Activated CD8-positive, alpha-beta T cell treated with anti-CD3 and anti-CD28 coated beads for 36 hours (primary cell): ENCODE results near the gene LINC00305. TPM values are rescaled to one million over a fixed set of nuclear protein-coding genes. Genes with fewer than 3 reads are reported as not detected.

Experiments used
- ATAC-seq: fragments of 200-7000 bp; cut with Tn5 transposase; one replicate; pipeline ENCODE4 v1.10.0; 2021; ENCODE audit warnings: mild to moderate bottlenecking, moderate library complexity
- CTCF ChIA-PET: fragments of 350-600 bp; sonication (Branson Sonifier 250); formaldehyde crosslinking; loops from one replicate; lab custom pipeline; 2021; ENCODE audit warnings: antibody characterized with exemption; lab: Charles Lee
- POLR2A ChIA-PET: fragments of 350-600 bp; sonication (Branson Sonifier 250); formaldehyde crosslinking; loops from one replicate; lab custom pipeline; 2021; ENCODE audit warnings: antibody characterized with exemption; lab: Charles Lee
- DNase-seq: peaks from one replicate; pipeline ENCODE4 v3.0.0-alpha.2; 2020
- H3K27ac Mint-ChIP-seq: one replicate; pipeline ENCODE4 v1.8.0; 2021; ENCODE audit warnings: mild to moderate bottlenecking, mixed read lengths
- H3K27me3 Mint-ChIP-seq: one replicate; pipeline ENCODE4 v1.8.0; 2021; ENCODE audit warnings: mixed read lengths
- H3K36me3 Mint-ChIP-seq: one replicate; pipeline ENCODE4 v1.8.0; 2021; ENCODE audit warnings: low read depth, mixed read lengths
- H3K4me1 Mint-ChIP-seq: one replicate; pipeline ENCODE4 v1.8.0; 2021; ENCODE audit warnings: low read depth, mixed read lengths
- H3K4me3 Mint-ChIP-seq: one replicate; pipeline ENCODE4 v1.8.0; 2021; ENCODE audit warnings: mild to moderate bottlenecking, moderate library complexity, mixed read lengths
- H3K9me3 Mint-ChIP-seq: one replicate; pipeline ENCODE4 v1.8.0; 2021; ENCODE audit warnings: mixed read lengths
- intact Hi-C: fragments of 100-400 bp; cut with micrococcal nuclease; formaldehyde crosslinking; loops from one replicate; pipeline ENCODE4 v1.10.0; 2022
- total RNA-seq, 2 experiments: library from RNA; stranded (reverse); gene quantifications; one replicate each; pipeline ENCODE4 v1.2.3, GENCODE V29; 2021
- TF ChIP-seq, protein P1 (sequence below): fragments of 200-600 bp; IDR thresholded peaks from one replicate; pipeline ENCODE4 v1.8.0; 2022; ENCODE audit warnings: antibody characterized with exemption, mild to moderate bottlenecking

Gene LINC00305
- total RNA-seq, 2 experiments from 2014 or later: not detected

DNA sequence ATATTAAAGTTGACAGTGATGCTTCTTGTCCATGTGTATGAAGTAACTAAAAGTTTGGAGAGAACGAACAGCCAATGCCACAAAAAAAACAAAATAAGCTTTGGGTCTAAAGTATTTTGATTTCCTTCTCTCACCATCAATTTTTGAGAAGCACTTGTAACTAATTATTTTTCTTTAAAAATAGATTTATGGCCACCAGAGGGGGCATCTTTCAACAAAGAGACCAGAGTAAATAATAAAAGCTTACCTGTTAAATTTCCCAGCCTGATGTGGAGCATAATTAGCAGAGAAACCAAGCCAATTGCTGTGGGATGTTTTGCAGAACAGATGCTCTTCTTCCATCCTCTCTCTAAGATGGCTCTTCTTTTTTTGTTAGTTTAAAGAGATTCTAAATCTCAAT lies 29.0 kb downstream of the LINC00305 start:
- Mint-ChIP-seq H3K4me3 (no peak overlapping the region), H3K4me1 (no peaks in the 10 kb centered on the region), H3K36me3 (no peaks in the 10 kb centered on the region), H3K9me3 (no peaks in the 10 kb centered on the region), H3K27me3 (peaks cover 1% of the 10 kb centered on the region), H3K27ac (no peak overlapping the region)
- ATAC-seq (no peak), DNase-seq (no peak)
- intact Hi-C loops: no loop called here
- CTCF ChIA-PET: interaction anchor here (1.1 kb wide), 1 partner anchor 84 kb away, joined by 3 read pairs; no protein-coding TSS in a partner anchor
- POLR2A ChIA-PET: no interaction called here
- TF ChIP-seq, protein P1, sequence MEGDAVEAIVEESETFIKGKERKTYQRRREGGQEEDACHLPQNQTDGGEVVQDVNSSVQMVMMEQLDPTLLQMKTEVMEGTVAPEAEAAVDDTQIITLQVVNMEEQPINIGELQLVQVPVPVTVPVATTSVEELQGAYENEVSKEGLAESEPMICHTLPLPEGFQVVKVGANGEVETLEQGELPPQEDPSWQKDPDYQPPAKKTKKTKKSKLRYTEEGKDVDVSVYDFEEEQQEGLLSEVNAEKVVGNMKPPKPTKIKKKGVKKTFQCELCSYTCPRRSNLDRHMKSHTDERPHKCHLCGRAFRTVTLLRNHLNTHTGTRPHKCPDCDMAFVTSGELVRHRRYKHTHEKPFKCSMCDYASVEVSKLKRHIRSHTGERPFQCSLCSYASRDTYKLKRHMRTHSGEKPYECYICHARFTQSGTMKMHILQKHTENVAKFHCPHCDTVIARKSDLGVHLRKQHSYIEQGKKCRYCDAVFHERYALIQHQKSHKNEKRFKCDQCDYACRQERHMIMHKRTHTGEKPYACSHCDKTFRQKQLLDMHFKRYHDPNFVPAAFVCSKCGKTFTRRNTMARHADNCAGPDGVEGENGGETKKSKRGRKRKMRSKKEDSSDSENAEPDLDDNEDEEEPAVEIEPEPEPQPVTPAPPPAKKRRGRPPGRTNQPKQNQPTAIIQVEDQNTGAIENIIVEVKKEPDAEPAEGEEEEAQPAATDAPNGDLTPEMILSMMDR: no peak

DNA sequence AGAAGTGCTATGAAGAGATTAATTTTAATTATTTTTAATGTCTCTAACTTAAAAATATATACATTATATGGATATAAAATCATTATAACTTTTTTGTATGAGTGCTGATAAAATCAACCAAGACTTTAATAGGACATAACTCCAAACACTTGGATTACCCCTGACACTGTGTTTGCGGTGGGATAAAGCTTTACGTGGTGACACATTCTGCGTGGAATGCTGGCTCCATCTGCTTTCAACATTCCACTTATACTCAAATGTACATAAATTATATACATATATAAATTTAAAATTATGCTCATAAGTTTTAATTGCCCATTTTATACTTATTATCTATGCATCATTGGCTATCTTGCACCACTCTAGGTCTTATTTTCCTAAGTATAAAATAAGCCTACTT lies 30.5 kb downstream of the LINC00305 start:
- ChIA-PET POLR2A (no interaction called here), CTCF (no interaction called here)
- TF ChIP-seq, protein P1: no peak
- Mint-ChIP-seq H3K4me3 (no peak overlapping the region), H3K27ac (no peak overlapping the region), H3K4me1 (no peaks in the 10 kb centered on the region), H3K9me3 (no peaks in the 10 kb centered on the region), H3K27me3 (peaks cover 1% of the 10 kb centered on the region), H3K36me3 (no peaks in the 10 kb centered on the region)
- DNase-seq (no peak), ATAC-seq (no peak)
- intact Hi-C loops: no loop called here

GRCh38 chr18:64116571-64117175 lies 32.2 kb downstream of the LINC00305 start:
- ChIA-PET POLR2A (no interaction called here), CTCF (no interaction called here)
- no peak for DNase-seq
- peaks cover 1% of the 10 kb centered on the region for H3K27me3 Mint-ChIP-seq
- no peak overlapping the region for H3K27ac Mint-ChIP-seq
- no peaks in the 10 kb centered on the region for H3K4me1 Mint-ChIP-seq
- no peaks in the 10 kb centered on the region for H3K36me3 Mint-ChIP-seq
- no peaks in the 10 kb centered on the region for H3K9me3 Mint-ChIP-seq
- intact Hi-C loops: no loop called here
- TF ChIP-seq, protein P1: no peak
- ATAC-seq: no peak
- H3K4me3 Mint-ChIP-seq: no peak overlapping the region

DNA sequence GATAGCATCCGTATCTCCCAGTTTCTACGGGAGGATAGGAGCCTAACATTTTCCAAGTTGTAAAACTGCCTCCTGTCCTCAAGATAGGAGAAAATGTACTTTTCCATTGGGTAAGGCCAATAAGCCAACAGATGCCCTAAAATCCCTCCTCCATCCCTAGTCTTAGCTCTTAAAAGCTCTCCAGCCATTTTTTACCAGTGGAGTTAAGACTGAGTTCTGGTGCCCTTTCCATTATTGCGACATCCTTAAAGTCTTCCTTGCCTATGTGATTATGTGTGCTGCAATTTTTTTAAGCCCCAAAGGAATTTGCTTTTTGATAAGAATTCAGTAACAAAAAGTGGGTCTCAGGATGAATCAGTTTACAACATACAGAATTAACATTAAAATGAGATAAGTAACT lies 33.0 kb downstream of the LINC00305 start:
- Mint-ChIP-seq H3K36me3 (no peaks in the 10 kb centered on the region), H3K27me3 (peaks cover 1% of the 10 kb centered on the region), H3K9me3 (no peaks in the 10 kb centered on the region), H3K4me1 (no peaks in the 10 kb centered on the region), H3K27ac (no peak overlapping the region), H3K4me3 (no peak overlapping the region)
- ATAC-seq (no peak), DNase-seq (no peak)
- TF ChIP-seq, protein P1: no peak
- intact Hi-C loops: no loop called here
- POLR2A ChIA-PET: no interaction called here
- CTCF ChIA-PET: no interaction called here

DNA sequence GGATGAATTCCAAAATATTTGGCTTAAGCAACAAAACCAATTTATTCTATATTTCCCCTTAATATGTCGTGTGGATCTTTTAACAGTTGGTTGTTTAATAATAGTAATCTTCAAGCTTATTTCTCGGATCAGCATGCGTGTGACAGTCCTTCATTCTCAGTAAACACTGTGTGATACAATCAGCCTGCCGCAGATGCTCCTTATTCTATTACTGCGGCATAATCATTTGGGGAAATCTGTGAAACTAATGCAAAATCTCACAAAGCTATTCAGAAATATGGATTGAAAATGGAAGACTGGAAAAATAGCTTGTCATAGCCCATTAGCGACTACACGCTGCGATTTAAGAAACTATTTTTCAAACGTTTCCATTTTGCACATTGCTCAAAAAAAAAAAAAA lies 36.9 kb downstream of the LINC00305 start:
- DNase-seq: no peak
- POLR2A ChIA-PET: no interaction called here
- Mint-ChIP-seq H3K4me3 (no peak overlapping the region), H3K36me3 (no peaks in the 10 kb centered on the region), H3K4me1 (no peaks in the 10 kb centered on the region), H3K9me3 (no peaks in the 10 kb centered on the region), H3K27me3 (peaks cover 1% of the 10 kb centered on the region), H3K27ac (no peak overlapping the region)
- ATAC-seq: no peak
- intact Hi-C loops: no loop called here
- CTCF ChIA-PET: no interaction called here
- TF ChIP-seq, protein P1: no peak
